Mesodermal cell (in vitro differentiated cells): Measurements from ENCODE around the gene DPYD.

Experiments used
- H3K27ac ChIP-seq: 2 replicates; pipeline ENCODE4 v1.7.0; 2013; ENCODE audit warnings: mild to moderate bottlenecking, low read depth, low read length, moderate library complexity; ENCODE audit not compliant: severe bottlenecking
- H3K36me3 ChIP-seq: 2 replicates; pipeline ENCODE4 v1.7.1; 2013; ENCODE audit warnings: mild to moderate bottlenecking, low read length, moderate library complexity; ENCODE audit not compliant: control insufficient read depth, insufficient read depth
- H3K4me1 ChIP-seq: one replicate; pipeline ENCODE4 v1.7.1; 2013; ENCODE audit warnings: mild to moderate bottlenecking, low read length; ENCODE audit not compliant: insufficient read depth, control insufficient read depth, poor library complexity, severe bottlenecking
- H3K4me3 ChIP-seq: 2 replicates; pipeline ENCODE4 v1.7.0; 2013; ENCODE audit warnings: low read length, control low read depth, mild to moderate bottlenecking; ENCODE audit not compliant: insufficient read depth, poor library complexity, severe bottlenecking; ENCODE audit errors: extremely low read depth
- H3K9me3 ChIP-seq: 2 replicates; pipeline ENCODE4 v1.7.1; 2013; ENCODE audit warnings: mild to moderate bottlenecking, low read length, moderate library complexity; ENCODE audit not compliant: control insufficient read depth
- WGBS, 2 experiments: methylation state at CpG; one replicate each; pipeline ENCODE4 v1.1.5; 2013; ENCODE audit warnings: missing lambda C conversion rate in 2 of 2; ENCODE audit not compliant: insufficient coverage in 2 of 2; 5-methylcytosine and 5-hydroxymethylcytosine counted together

DPYD gene

DNA sequence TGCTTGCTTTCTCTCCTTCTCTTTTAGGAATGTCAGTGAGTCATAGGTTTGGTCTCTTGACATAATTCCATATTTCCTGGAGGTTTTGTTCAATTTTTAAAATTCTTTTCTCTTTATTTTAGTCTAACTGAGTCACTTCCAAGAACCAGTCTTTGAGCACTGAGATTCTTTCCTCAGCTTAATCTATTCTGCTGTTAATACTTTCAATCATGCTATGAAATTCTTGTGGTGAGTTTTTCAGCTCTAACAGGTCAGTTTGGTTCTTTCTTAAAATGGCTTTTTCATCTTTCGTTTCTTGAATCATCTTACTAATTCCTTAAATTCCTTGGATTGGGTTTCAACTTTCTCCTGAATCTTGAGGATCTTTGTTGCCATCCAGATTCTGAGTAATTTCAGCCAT is 878.3 kb downstream of the DPYD start:
- WGBS, 2 experiments: 100% methylated on average over 1 of the region's 1 CpG; no CpG with 5 or more reads in 1 of the 2 experiments
- Histone ChIP-seq H3K4me1 (no peaks in the 10 kb centered on the region), H3K4me3 (no peak overlapping the region), H3K9me3 (peaks cover 4% of the 10 kb centered on the region), H3K27ac (no peak overlapping the region), H3K36me3 (no peaks in the 10 kb centered on the region)

DNA sequence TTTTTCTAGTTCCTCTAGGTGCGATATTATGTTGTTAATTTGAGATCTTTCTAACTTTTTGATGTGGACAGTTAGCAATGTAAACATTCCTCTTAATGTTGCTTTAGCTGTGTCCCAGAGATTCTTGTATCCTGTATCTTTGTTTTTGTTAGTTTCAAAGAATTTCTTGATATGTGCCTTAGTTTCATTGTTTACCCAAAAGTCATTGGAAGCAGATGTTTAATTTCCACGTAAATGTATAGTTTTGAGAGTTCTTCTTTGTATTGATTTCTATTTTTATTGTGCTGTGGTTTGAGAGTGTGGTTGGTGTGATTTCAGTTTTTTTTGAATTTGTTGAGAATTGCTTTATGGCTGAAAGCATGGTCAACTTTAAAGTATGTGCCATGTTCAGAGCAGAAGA is 879.8 kb downstream of the DPYD start:
- H3K4me1 ChIP-seq: no peaks in the 10 kb centered on the region

DNA sequence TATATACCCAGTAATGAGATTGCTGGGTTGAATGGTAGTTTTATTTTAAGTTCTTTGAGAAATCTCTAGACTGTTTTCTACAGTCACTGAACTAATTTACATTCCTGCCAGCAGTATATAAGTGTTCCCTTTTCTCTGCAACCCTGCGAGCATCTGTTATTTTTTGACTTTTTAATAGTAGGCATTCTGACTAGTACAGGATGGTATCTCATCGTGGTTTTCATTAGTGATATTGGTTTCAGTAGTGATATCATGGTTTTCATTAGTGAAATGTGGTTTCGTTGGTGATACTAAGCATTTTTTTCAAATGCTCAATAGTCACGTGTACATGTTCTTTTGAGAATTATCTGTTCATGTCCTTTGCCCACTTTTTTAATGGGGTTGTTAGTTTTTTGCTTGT is 882.4 kb downstream of the DPYD start:
- Histone ChIP-seq H3K9me3 (peaks cover 4% of the 10 kb centered on the region), H3K27ac (no peak overlapping the region), H3K4me1 (no peaks in the 10 kb centered on the region), H3K36me3 (no peaks in the 10 kb centered on the region), H3K4me3 (no peak overlapping the region)
- WGBS, 2 experiments: 94 to 100% methylated on average over 1 to 2 of the region's 4 CpGs

More for the DNA sequence above, 879.8 kb downstream of the DPYD start:
- WGBS, 2 experiments: 93 to 100% methylated on average over 1 of the region's 2 CpGs
- no peaks in the 10 kb centered on the region for H3K36me3 ChIP-seq
- peaks cover 4% of the 10 kb centered on the region for H3K9me3 ChIP-seq
- H3K4me3 ChIP-seq: no peak overlapping the region
- no peak overlapping the region for H3K27ac ChIP-seq

DNA sequence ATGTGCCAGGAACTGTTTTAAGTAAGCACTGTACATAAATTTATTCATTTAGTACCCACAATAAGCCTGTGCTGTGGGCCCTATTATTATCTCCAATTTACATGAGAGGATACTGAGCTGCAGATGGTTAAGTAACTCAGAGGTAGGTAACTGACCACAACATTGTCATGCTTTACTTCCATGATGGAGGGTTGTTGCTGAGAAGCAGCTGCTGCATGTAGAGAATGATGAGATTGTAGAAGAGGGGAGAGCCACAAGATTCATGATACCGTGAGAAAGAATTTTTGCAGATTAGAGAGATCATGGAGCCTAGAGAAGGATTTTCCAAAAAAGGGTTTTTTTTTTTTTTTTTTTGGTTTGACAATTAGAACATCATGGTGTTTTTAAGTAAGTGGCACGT is 886.2 kb downstream of the DPYD start:
- H3K36me3 ChIP-seq: no peaks in the 10 kb centered on the region
- H3K4me3 ChIP-seq: no peak overlapping the region
- peaks cover 4% of the 10 kb centered on the region for H3K9me3 ChIP-seq
- WGBS, 2 experiments: 83 to 93% methylated on average over 2 of the region's 2 CpGs
- H3K4me1 ChIP-seq: no peaks in the 10 kb centered on the region
- H3K27ac ChIP-seq: no peak overlapping the region

DNA sequence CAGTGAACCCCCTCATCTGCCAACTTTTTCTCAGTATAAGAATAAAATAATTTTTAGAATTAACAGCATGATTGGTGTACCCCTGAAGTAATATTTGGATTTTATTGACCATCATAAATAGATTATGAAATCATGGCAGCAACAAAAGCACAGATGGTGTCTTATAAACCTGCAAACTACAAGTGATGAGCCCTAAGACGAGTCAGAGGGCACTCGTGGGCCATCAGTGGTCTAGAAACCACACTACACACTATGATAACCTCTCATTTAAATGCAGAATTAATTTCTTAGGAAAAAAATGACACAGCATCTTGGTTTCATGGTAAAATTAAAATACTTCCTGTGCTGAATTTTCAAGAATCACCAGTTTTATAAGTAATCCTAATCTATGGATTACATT is 886.9 kb downstream of the DPYD start:
- Histone ChIP-seq H3K4me3 (no peak overlapping the region), H3K9me3 (peaks cover under 1% of the 10 kb centered on the region), H3K4me1 (no peaks in the 10 kb centered on the region), H3K27ac (no peak overlapping the region), H3K36me3 (no peaks in the 10 kb centered on the region)
- WGBS, 2 experiments: 90% methylated on average over 2 of the region's 2 CpGs; no CpG with 5 or more reads in 1 of the 2 experiments
